ENCODE results near the gene WDR27.

- TF ChIP-seq CTCF (conservative IDR thresholded peaks at IDR 0.05; ENCODE audit: low read length) = no peak
- no peak for TF ChIP-seq EZH2phosphoT487 (IDR thresholded peaks at IDR 0.05; ENCODE audit: borderline replicate concordance, low read depth, low read length)
Measured at GRCh38 chr6:169501128-169501527, 200.7 kb downstream of the WDR27 start.
